H9 (cell line): ENCODE measurements around the gene MAML1. TPM values are rescaled to one million over a fixed set of nuclear protein-coding genes. Genes with fewer than 3 reads are reported as not detected.

ENCODE experiments used
- DNase-seq: peaks from one replicate; pipeline ENCODE4 v3.0.0-alpha.2; 2017
- H2AFZ ChIP-seq: one replicate; pipeline ENCODE4 v1.6.1; 2013; ENCODE audit warnings: mild to moderate bottlenecking, low read length, control low read depth, moderate library complexity
- H2AK5ac ChIP-seq: 2 replicates; pipeline ENCODE4 v1.6.1; 2013; ENCODE audit warnings: low read length, control low read depth, mixed read lengths; ENCODE audit not compliant: insufficient read length
- H2BK120ac ChIP-seq: one replicate; pipeline ENCODE4 v1.6.1; 2013; ENCODE audit warnings: low read depth, mild to moderate bottlenecking, low read length, control low read depth, inconsistent platforms; ENCODE audit not compliant: poor library complexity, severe bottlenecking
- H2BK12ac ChIP-seq: 2 replicates; pipeline ENCODE4 v1.6.1; 2013; ENCODE audit warnings: low read length, control low read depth, mixed read lengths, low read depth; ENCODE audit not compliant: insufficient read length
- H2BK15ac ChIP-seq: 2 replicates; pipeline ENCODE4 v1.6.1; 2013; ENCODE audit warnings: low read depth, low read length, control low read depth
- H2BK20ac ChIP-seq: one replicate; pipeline ENCODE4 v1.6.1; 2013; ENCODE audit warnings: low read depth, mild to moderate bottlenecking, low read length, control low read depth, inconsistent platforms; ENCODE audit not compliant: poor library complexity, severe bottlenecking
- H2BK5ac ChIP-seq: 2 replicates; pipeline ENCODE4 v1.6.1; 2013; ENCODE audit warnings: low read length, control low read depth, mixed read lengths; ENCODE audit not compliant: insufficient read length
- H3K14ac ChIP-seq: 2 replicates; pipeline ENCODE4 v1.6.1; 2013; ENCODE audit warnings: low read length, control low read depth; ENCODE audit not compliant: insufficient read depth
- H3K18ac ChIP-seq: 2 replicates; pipeline ENCODE4 v1.6.1; 2013; ENCODE audit warnings: low read depth, mild to moderate bottlenecking, mixed read lengths, low read length, control low read depth; ENCODE audit not compliant: insufficient read length
- H3K23ac ChIP-seq: 2 replicates; pipeline ENCODE4 v1.6.1; 2013; ENCODE audit warnings: low read length, control low read depth, mixed read lengths, low read depth; ENCODE audit not compliant: insufficient read length
- H3K23me2 ChIP-seq: 2 replicates; pipeline ENCODE4 v1.6.1; 2013; ENCODE audit warnings: low read depth, mild to moderate bottlenecking, mixed read lengths, low read length, control low read depth; ENCODE audit not compliant: insufficient read length, poor library complexity, severe bottlenecking
- H3K27ac ChIP-seq: 2 replicates; pipeline ENCODE4 v1.5.1; 2013; ENCODE audit warnings: low read length, control low read depth, mixed read lengths, low read depth; ENCODE audit not compliant: insufficient read length
- H3K27me3 ChIP-seq: 2 replicates; pipeline ENCODE4 v1.6.1; 2013; ENCODE audit warnings: low read length, control low read depth, inconsistent platforms; ENCODE audit not compliant: insufficient read depth
- H3K4ac ChIP-seq: 2 replicates; pipeline ENCODE4 v1.6.1; 2013; ENCODE audit warnings: low read depth, mild to moderate bottlenecking, control low read depth, inconsistent platforms, low read length, moderate library complexity
- H3K4me1 ChIP-seq: 2 replicates; pipeline ENCODE4 v1.6.1; 2013; ENCODE audit warnings: low read length, control low read depth, inconsistent platforms; ENCODE audit not compliant: insufficient read depth
- H3K4me2 ChIP-seq: 2 replicates; pipeline ENCODE4 v1.6.1; 2013; ENCODE audit warnings: low read length, control low read depth, mixed read lengths; ENCODE audit not compliant: insufficient read length, insufficient read depth
- H3K56ac ChIP-seq: 2 replicates; pipeline ENCODE4 v1.6.1; 2013; ENCODE audit warnings: low read depth, mild to moderate bottlenecking, mixed read lengths, low read length, control low read depth; ENCODE audit not compliant: insufficient read length
- H3K79me1 ChIP-seq: 2 replicates; pipeline ENCODE4 v1.6.1; 2013; ENCODE audit warnings: low read depth, mild to moderate bottlenecking, moderate library complexity, low read length, control low read depth, inconsistent platforms; ENCODE audit not compliant: insufficient read depth, poor library complexity, severe bottlenecking
- H3K79me2 ChIP-seq: 2 replicates; pipeline ENCODE4 v1.6.1; 2013; ENCODE audit warnings: low read length, control low read depth, inconsistent platforms; ENCODE audit not compliant: insufficient read depth
- H3K9ac ChIP-seq: 2 replicates; pipeline ENCODE4 v1.6.1; 2013; ENCODE audit warnings: low read length, control low read depth, mixed read lengths; ENCODE audit not compliant: insufficient read length; ENCODE audit errors: extremely low read depth
- H3K9me3 ChIP-seq: one replicate; pipeline ENCODE4 v1.6.1; 2013; ENCODE audit warnings: low read depth, low read length, inconsistent platforms; ENCODE audit not compliant: control insufficient read depth
- H3T11ph ChIP-seq: one replicate; pipeline ENCODE4 v1.6.1; 2013; ENCODE audit warnings: mild to moderate bottlenecking, low read length, control low read depth, inconsistent platforms
- H4K20me1 ChIP-seq: one replicate; pipeline ENCODE4 v1.6.1; 2013; ENCODE audit not compliant: control insufficient read depth, insufficient read length, insufficient read depth
- H4K5ac ChIP-seq: 2 replicates; pipeline ENCODE4 v1.6.1; 2013; ENCODE audit warnings: low read depth, mild to moderate bottlenecking, mixed read lengths, low read length, control low read depth; ENCODE audit not compliant: insufficient read length
- H4K8ac ChIP-seq: replicated peaks from 2 replicates; pipeline ENCODE4 v1.6.1; 2013; ENCODE audit warnings: low read length, control low read depth, mixed read lengths, low read depth; ENCODE audit not compliant: insufficient read length
- H4K91ac ChIP-seq: 2 replicates; pipeline ENCODE4 v1.6.1; 2013; ENCODE audit warnings: low read depth, mild to moderate bottlenecking, moderate library complexity, mixed read lengths, low read length, control low read depth; ENCODE audit not compliant: insufficient read length
- H3K27ac Mint-ChIP-seq, 3 experiments: 2 replicates in 2 of 3; 3 replicates in 1 of 3; pipeline ENCODE4 v1.8.0; 2020 to 2021; ENCODE audit warnings: mixed read lengths in 3 of 3, mild to moderate bottlenecking in 1 of 3, moderate library complexity in 1 of 3
- H3K27me3 Mint-ChIP-seq: 2 replicates; pipeline ENCODE4 v1.8.0; 2021; ENCODE audit warnings: low read depth, mild to moderate bottlenecking, moderate library complexity, mixed read lengths
- H3K36me3 Mint-ChIP-seq, 3 experiments: 2 replicates in 2 of 3; 3 replicates in 1 of 3; pipeline ENCODE4 v1.8.0; 2020 to 2021; ENCODE audit warnings: low read depth in 3 of 3, mixed read lengths in 3 of 3; ENCODE audit not compliant: insufficient read depth in 1 of 3
- H3K4me1 Mint-ChIP-seq, 2 experiments: 2 replicates each; pipeline ENCODE4 v1.8.0; 2020; ENCODE audit warnings: mixed read lengths in 2 of 2
- H3K4me3 Mint-ChIP-seq, 2 experiments: 2 replicates in 1 of 2; 3 replicates in 1 of 2; pipeline ENCODE4 v1.8.0; 2020 to 2021; ENCODE audit warnings: mild to moderate bottlenecking in 2 of 2, mixed read lengths in 2 of 2, moderate library complexity in 1 of 2
- H3K9me3 Mint-ChIP-seq, 2 experiments: 2 replicates in 1 of 2; 3 replicates in 1 of 2; pipeline ENCODE4 v1.8.0; 2020; ENCODE audit warnings: mild to moderate bottlenecking in 2 of 2, mixed read lengths in 2 of 2, moderate library complexity in 1 of 2
- WGBS: extraction: QIAGEN DNeasy Blood & Tissue Kit; methylation state at CpG from one replicate; pipeline ENCODE4 v1.1.7; 2013; ENCODE audit warnings: missing lambda C conversion rate, low lambda C conversion rate, mixed read lengths; ENCODE audit not compliant: insufficient read length; ENCODE audit errors: extremely low coverage; 5-methylcytosine and 5-hydroxymethylcytosine counted together
- total RNA-seq: library from RNA; stranded (reverse); gene quantifications from 2 replicates; pipeline ENCODE4 v1.2.1, GENCODE V29; 2021
- TF ChIP-seq, protein P1 (sequence below): fragments of 200-600 bp; sonication (generic); conservative IDR thresholded peaks from 3 replicates; pipeline ENCODE4 v1.8.0; 2021; ENCODE audit warnings: antibody characterized with exemption, mild to moderate bottlenecking

Gene MAML1
- total RNA-seq, 1 experiment from 2014 or later: 50.8 TPM

DNA sequence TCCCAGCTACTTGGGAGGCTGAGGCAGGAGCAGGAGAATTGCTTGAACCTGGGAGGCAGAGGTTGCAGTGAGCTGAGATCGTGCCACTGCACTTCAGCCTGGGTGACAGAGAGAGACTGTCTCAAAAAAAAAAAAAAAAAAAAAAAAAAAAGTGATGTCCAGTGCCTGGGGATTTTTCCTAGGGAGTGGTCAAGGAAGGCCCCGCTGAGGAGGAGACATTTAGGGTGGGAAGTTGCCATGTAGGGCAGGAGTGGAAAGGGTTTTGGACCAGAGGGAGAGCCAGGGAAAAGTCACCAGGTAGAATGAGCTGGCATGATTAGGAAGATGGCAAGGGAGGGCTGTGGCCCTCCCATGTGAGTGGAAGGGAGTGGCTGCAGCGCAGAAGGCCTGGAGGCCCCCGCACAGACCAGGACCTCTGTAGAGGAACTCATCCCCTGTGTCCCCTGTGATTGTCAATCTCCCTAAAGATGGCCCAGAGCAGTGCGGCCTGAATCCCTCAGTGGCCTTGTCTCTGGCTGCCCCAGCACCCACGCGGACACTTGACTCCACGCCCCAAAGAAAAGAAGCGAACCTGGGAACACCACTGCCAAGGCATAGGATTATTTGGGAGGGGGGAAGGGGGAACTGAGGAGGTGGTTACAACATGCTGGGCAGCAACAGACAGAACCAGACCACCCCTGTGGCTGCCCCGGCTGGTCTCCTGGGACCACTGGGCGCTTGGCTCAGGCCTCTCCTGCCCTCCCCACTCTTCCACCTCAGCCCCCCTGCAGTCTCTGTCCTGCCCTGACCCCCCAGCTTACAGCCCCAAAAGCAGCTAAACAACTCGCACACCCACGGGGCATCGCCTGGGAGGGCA is 85.5 kb downstream of the MAML1 start:
- WGBS: no CpG with 5 or more reads among the region's 14 CpGs
- H3K23me2 ChIP-seq: peaks cover 16% of the 10 kb centered on the region
- H3K27me3 Mint-ChIP-seq: peaks cover 13% of the 10 kb centered on the region
- H3K56ac ChIP-seq: no peak overlapping the region
- no peak overlapping the region for H3K23ac ChIP-seq
- no peaks in the 10 kb centered on the region; a peak in 2 of 5 replicates for H3K9me3 Mint-ChIP-seq
- peaks cover 10% of the 10 kb centered on the region for H3K79me1 ChIP-seq
- no peak overlapping the region for H3K9ac ChIP-seq
- peaks cover 9% of the 10 kb centered on the region; the same call in 1 of the 2 replicates for H3K79me2 ChIP-seq
- peaks cover 3% of the 10 kb centered on the region; the same call in 1 of the 2 replicates for H3K4me1 ChIP-seq
- peaks cover 44 to 45% of the 10 kb centered on the region in 2 experiments for H3K4me1 Mint-ChIP-seq
- TF ChIP-seq, protein P1, sequence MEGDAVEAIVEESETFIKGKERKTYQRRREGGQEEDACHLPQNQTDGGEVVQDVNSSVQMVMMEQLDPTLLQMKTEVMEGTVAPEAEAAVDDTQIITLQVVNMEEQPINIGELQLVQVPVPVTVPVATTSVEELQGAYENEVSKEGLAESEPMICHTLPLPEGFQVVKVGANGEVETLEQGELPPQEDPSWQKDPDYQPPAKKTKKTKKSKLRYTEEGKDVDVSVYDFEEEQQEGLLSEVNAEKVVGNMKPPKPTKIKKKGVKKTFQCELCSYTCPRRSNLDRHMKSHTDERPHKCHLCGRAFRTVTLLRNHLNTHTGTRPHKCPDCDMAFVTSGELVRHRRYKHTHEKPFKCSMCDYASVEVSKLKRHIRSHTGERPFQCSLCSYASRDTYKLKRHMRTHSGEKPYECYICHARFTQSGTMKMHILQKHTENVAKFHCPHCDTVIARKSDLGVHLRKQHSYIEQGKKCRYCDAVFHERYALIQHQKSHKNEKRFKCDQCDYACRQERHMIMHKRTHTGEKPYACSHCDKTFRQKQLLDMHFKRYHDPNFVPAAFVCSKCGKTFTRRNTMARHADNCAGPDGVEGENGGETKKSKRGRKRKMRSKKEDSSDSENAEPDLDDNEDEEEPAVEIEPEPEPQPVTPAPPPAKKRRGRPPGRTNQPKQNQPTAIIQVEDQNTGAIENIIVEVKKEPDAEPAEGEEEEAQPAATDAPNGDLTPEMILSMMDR: no peak
- no peak overlapping the region for H3K4ac ChIP-seq
- H2BK15ac ChIP-seq: no peak overlapping the region
- no peak for DNase-seq
- H4K91ac ChIP-seq: no peak overlapping the region
- H4K8ac ChIP-seq: no peak overlapping the region
- H2AK5ac ChIP-seq: no peak overlapping the region
- H3K4me2 ChIP-seq: peak overlapping the region; percentile 23
- no peak overlapping the region for H2BK120ac ChIP-seq
- H3K36me3 Mint-ChIP-seq: peaks cover 3 to 23% (median 15%) of the 10 kb centered on the region in 3 experiments
- H4K5ac ChIP-seq: no peak overlapping the region
- no peaks in the 10 kb centered on the region for H4K20me1 ChIP-seq
- no peak overlapping the region for H2AFZ ChIP-seq
- H3K14ac ChIP-seq: no peak overlapping the region
- H3K27ac ChIP-seq: no peak overlapping the region
- no peak overlapping the region for H3T11ph ChIP-seq
- H3K27ac Mint-ChIP-seq: peak overlapping the region in 1 of 3 experiments; percentile 44; a peak in 1 of 7 replicates
- no peaks in the 10 kb centered on the region for H3K27me3 ChIP-seq
- peak overlapping the region; percentile 54 to 73 for H3K4me3 Mint-ChIP-seq
- no peak overlapping the region for H2BK12ac ChIP-seq
- H3K9me3 ChIP-seq: no peaks in the 10 kb centered on the region
- no peak overlapping the region for H2BK5ac ChIP-seq
- H2BK20ac ChIP-seq: no peak overlapping the region
- peak overlapping the region; percentile 53 for H3K18ac ChIP-seq
